Measurements from ENCODE around the gene WASL. TPM values are rescaled to one million over a fixed set of nuclear protein-coding genes. Genes with fewer than 3 reads are reported as not detected.
"Not testable (repeated sequence)": the region's sequence is repeated elsewhere in the genome, so short reads cannot be mapped to it uniquely, and the experiment has no call there.

Gene WASL
- total RNA-seq, 1 experiment from 2014 or later: 10.7 TPM

DNA sequence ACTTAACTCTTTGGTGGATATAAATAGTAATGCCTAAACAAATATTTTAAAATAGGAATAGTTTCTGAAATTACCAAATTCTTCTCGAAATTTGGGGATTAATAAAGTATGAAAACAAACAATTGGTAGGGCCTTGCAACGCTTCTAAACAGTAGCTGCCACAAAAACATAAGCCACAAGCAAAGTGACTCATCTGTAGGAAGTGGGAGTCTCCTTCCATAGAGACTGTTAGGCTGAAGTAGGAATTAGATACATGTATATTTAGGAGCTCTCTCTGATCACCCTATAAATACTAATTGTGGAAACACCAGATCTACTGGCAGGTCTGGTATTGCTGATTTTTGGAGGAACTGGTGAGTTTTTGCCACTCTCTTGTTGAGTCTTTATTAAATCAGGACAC lies 98.8 kb downstream of the WASL start:
- no peaks in the 10 kb centered on the region for H3K36me3 ChIP-seq
- no peak for DNase-seq (ENCODE audit: low read depth in 1 of 2, low spot score in 2 of 2)
- H3K4me3 ChIP-seq: no peak overlapping the region
- no peaks in the 10 kb centered on the region for H3K9me3 ChIP-seq (replicated peaks)
- no peaks in the 10 kb centered on the region for H3K27me3 ChIP-seq (replicated peaks)
- no peak overlapping the region for H3K27ac ChIP-seq
- H3K4me1 ChIP-seq (replicated peaks): peaks cover 5% of the 10 kb centered on the region

DNA sequence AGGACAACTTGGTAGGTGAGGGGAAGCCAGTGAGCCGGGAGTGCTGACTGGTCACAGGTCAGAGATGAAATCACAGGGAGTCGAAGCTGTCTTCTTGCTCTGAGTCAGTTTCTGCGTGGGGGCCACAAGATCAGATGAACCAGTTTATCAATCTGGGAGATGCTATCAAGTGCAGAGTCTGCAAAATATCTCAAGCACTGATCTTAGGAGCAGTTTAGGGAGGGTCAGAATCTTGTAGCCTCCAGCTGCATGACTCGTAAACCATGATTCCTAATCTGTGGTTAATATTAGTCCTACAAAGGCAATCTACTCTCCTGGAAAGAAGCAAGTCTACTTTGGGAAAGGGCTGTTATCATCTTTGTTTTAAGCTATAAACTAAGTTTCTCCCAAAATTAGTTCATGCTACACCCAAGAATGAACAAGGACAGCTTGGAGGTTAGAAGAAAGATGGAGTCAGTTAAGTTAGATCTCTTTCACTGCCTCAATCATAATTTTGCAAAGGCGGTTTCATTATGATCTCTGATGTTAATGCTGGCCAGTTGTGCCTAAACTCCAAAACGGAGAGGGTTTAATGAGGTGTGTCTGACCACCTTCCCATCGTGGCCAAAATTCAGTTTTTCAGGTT lies 101.6 kb downstream of the WASL start:
- H3K9me3 ChIP-seq (replicated peaks): no peaks in the 10 kb centered on the region
- H3K27ac ChIP-seq: no peak overlapping the region
- no peak for DNase-seq (ENCODE audit: low read depth in 1 of 2, low spot score in 2 of 2)
- H3K4me1 ChIP-seq (replicated peaks): peaks cover 18% of the 10 kb centered on the region
- H3K4me3 ChIP-seq: no peak overlapping the region
- no peaks in the 10 kb centered on the region for H3K36me3 ChIP-seq
- H3K27me3 ChIP-seq (replicated peaks): no peaks in the 10 kb centered on the region

DNA sequence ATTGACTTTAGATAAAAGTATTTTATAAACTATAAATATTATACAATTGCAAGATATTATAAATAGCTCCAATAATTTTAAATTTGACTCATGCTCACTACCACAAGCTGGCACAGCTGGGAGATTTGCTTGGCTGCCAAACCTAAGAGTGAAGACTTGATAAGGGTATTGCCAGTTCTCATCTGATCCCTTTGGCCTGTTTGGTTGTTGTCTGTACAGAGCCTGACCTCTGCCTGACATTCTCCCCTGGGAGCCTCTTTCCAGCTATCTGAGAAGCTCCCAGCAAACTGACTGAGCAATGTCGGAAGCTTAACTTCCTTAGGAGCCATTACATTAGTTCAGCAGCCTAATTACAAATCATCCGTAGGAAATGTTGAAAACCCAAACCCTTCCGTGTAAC lies 103.3 kb downstream of the WASL start:
- DNase-seq (ENCODE audit: low read depth in 1 of 2, low spot score in 2 of 2): no peak
- no peaks in the 10 kb centered on the region for H3K9me3 ChIP-seq (replicated peaks)
- no peaks in the 10 kb centered on the region for H3K27me3 ChIP-seq (replicated peaks)
- no peaks in the 10 kb centered on the region for H3K36me3 ChIP-seq
- peaks cover 18% of the 10 kb centered on the region for H3K4me1 ChIP-seq (replicated peaks)
- H3K27ac ChIP-seq: no peak overlapping the region
- H3K4me3 ChIP-seq: no peak overlapping the region

GRCh38 chr7:123643495-123644441 lies 105.0 kb downstream of the WASL start:
- Histone ChIP-seq H3K4me3 (no peak overlapping the region), H3K9me3 (replicated peaks) (no peaks in the 10 kb centered on the region), H3K36me3 (no peaks in the 10 kb centered on the region), H3K27me3 (replicated peaks) (no peaks in the 10 kb centered on the region), H3K27ac (no peak overlapping the region), H3K4me1 (replicated peaks) (peaks cover 12% of the 10 kb centered on the region; the same call in 1 of the 2 replicates)
- DNase-seq (ENCODE audit: low read depth in 1 of 2, low spot score in 2 of 2): peak; percentile 47 to 48

GRCh38 chr7:123641901-123642300 lies 106.9 kb downstream of the WASL start:
- Histone ChIP-seq H3K4me1 (replicated peaks) (peaks cover 12% of the 10 kb centered on the region; the same call in 1 of the 2 replicates), H3K9me3 (replicated peaks) (no peaks in the 10 kb centered on the region), H3K4me3 (no peak overlapping the region), H3K27me3 (replicated peaks) (no peaks in the 10 kb centered on the region), H3K27ac (no peak overlapping the region), H3K36me3 (no peaks in the 10 kb centered on the region)
- no peak for DNase-seq (ENCODE audit: low read depth in 1 of 2, low spot score in 2 of 2)

DNA sequence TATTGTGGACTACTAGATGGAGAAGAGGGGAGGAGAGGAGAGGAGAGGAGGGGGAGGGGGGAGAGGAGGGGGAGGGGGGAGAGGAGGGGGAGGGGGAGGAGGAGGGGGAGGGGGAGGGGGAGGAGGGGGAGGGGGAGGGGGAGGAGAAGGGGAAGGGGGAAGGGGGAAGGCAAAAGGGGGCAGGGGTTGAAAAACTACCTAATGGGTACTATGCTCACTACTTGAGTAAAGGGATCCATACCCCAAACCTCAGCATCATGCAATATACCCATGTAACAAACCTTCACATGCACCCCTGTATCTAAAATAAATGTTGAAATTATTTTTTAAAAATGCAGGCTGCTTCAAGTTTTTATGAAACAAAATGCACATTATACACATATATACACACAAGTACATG lies 108.2 kb downstream of the WASL start:
- DNase-seq (ENCODE audit: low read depth in 1 of 2, low spot score in 2 of 2): no peak
- Histone ChIP-seq H3K4me1 (replicated peaks) (peaks cover 12% of the 10 kb centered on the region; the same call in 1 of the 2 replicates), H3K4me3 (no peak overlapping the region), H3K27me3 (replicated peaks) (no peaks in the 10 kb centered on the region), H3K36me3 (no peaks in the 10 kb centered on the region), H3K9me3 (replicated peaks) (no peaks in the 10 kb centered on the region), H3K27ac (no peak overlapping the region)

DNA sequence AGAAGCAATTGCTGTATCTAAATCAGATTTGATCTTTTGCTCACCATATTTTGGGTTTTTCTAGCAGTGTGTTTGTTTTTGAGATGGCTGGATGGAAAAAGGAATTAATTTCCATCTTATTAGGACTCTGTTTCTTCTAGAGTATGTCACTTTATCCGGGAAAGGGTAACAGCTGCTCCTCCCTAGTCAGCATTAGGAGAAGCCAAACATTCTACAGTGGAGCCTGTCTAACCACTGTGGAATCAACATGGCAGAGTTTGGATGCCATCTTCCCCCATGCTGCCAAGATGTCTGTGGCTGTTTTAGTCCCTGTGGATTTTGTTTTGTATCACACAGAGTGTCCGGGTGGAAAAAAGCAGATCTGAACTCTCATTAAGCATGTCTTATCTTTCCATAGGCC lies 109.2 kb downstream of the WASL start:
- H3K9me3 ChIP-seq (replicated peaks): no peaks in the 10 kb centered on the region
- H3K4me3 ChIP-seq: no peak overlapping the region
- DNase-seq (ENCODE audit: low read depth in 1 of 2, low spot score in 2 of 2): no peak
- H3K27ac ChIP-seq: no peak overlapping the region
- H3K27me3 ChIP-seq (replicated peaks): no peaks in the 10 kb centered on the region
- H3K4me1 ChIP-seq (replicated peaks): peaks cover 12% of the 10 kb centered on the region; the same call in 1 of the 2 replicates
- H3K36me3 ChIP-seq: no peaks in the 10 kb centered on the region

GRCh38 chr7:123637878-123638277 lies 110.9 kb downstream of the WASL start:
- DNase-seq (ENCODE audit: low read depth in 1 of 2, low spot score in 2 of 2): no peak
- Histone ChIP-seq H3K4me1 (replicated peaks) (peaks cover 10% of the 10 kb centered on the region), H3K9me3 (replicated peaks) (no peaks in the 10 kb centered on the region), H3K36me3 (no peaks in the 10 kb centered on the region), H3K4me3 (no peak overlapping the region), H3K27ac (no peak overlapping the region), H3K27me3 (replicated peaks) (no peaks in the 10 kb centered on the region)

DNA sequence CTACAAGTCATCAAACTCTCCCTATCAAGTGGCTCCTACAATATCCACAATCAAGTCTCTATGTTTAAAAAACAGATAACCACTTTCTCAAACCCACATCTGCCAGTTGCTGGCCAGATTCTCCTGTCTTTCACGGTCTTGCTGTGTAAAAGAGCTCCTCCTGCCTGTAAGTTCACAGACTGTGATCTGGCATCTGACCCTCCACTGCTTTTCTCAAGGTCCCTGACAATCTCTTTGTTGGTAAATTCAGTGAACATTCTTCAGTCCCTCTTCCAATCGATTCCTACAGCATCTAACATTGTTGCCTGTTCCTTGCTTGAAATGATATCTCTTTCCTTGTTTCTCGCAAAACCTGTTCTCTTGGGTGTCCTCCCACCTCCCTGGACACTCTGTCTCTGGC lies 111.6 kb downstream of the WASL start:
- no peaks in the 10 kb centered on the region for H3K9me3 ChIP-seq (replicated peaks)
- no peak for DNase-seq (ENCODE audit: low read depth in 1 of 2, low spot score in 2 of 2)
- H3K27ac ChIP-seq: no peak overlapping the region
- no peak overlapping the region for H3K4me3 ChIP-seq
- no peaks in the 10 kb centered on the region for H3K36me3 ChIP-seq
- peaks cover 10% of the 10 kb centered on the region for H3K4me1 ChIP-seq (replicated peaks)
- no peaks in the 10 kb centered on the region for H3K27me3 ChIP-seq (replicated peaks)

- Histone ChIP-seq H3K36me3 (no peaks in the 10 kb centered on the region), H3K27ac (no peak overlapping the region), H3K4me1 (replicated peaks) (peaks cover 10% of the 10 kb centered on the region), H3K9me3 (replicated peaks) (no peaks in the 10 kb centered on the region), H3K4me3 (no peak overlapping the region), H3K27me3 (replicated peaks) (no peaks in the 10 kb centered on the region)
- peak in 1 of 2 experiments; percentile 11 for DNase-seq (ENCODE audit: low read depth in 1 of 2, low spot score in 2 of 2)
Observed at GRCh38 chr7:123635551-123636359, 113.0 kb downstream of the WASL start.

DNA sequence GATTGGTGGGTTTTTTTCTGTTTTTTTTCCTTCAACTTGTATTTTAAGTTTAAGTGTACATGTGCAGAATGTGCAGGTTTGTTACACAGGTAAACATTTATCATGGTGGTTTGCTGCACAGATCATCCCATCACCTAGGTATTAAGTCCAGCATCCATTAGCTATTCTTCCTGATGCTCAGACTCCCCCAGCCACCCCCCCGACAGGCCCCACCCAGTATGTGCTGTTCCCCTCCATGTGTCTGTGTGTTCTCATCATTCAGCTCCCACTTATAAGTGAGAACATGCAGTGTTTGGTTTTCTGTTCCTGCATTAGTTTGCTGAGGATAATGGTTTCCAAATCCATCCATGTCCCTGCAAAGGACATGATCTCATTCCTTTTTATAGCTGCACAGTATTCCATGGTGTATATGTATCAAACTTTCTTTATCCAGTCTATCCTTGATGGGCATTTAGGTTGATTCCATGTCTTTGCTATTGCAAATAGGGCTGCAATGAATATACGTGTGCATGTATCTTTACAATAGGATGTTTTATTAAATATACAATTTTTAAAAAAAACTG lies 114.7 kb downstream of the WASL start:
- not testable (repeated sequence) for H3K27ac ChIP-seq; H3K27me3 ChIP-seq (replicated peaks); H3K4me3 ChIP-seq; H3K9me3 ChIP-seq (replicated peaks); DNase-seq (ENCODE audit: low read depth in 1 of 2, low spot score in 2 of 2); H3K36me3 ChIP-seq
- peaks cover 10% of the 10 kb centered on the region for H3K4me1 ChIP-seq (replicated peaks)

- Histone ChIP-seq H3K27me3 (replicated peaks) (no peaks in the 10 kb centered on the region), H3K27ac (peak overlapping the region; percentile 23), H3K4me3 (no peak overlapping the region), H3K36me3 (no peaks in the 10 kb centered on the region), H3K9me3 (replicated peaks) (no peaks in the 10 kb centered on the region), H3K4me1 (replicated peaks) (peaks cover 10% of the 10 kb centered on the region)
- peak; percentile 61 to 72 for DNase-seq (ENCODE audit: low read depth in 1 of 2, low spot score in 2 of 2)
Observed at GRCh38 chr7:123633553-123633952, 115.2 kb downstream of the WASL start.

DNA sequence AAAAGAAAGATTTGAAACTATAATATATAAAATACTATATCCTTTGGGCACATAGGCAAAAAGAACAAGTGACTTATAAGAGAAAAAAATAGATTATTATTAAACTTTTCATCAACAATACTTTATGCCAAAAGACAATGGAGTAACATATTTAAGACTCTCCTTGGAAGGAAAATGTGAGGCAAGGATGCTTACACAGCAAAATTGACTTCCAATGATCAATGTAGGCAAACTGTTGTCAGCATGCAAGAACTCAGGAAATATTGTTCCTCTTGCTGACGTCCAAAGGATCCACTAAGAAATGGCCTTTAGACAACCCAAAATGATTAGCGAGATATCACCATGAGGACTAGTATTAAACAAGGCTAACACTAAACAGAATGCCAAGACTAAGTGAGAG lies 116.0 kb downstream of the WASL start:
- H3K9me3 ChIP-seq (replicated peaks): no peaks in the 10 kb centered on the region
- H3K27ac ChIP-seq: no peak overlapping the region
- H3K4me3 ChIP-seq: no peak overlapping the region

More for the DNA sequence above, 116.0 kb downstream of the WASL start:
- Histone ChIP-seq H3K4me1 (replicated peaks) (peaks cover 10% of the 10 kb centered on the region), H3K27me3 (replicated peaks) (no peaks in the 10 kb centered on the region), H3K36me3 (no peaks in the 10 kb centered on the region)
- no peak for DNase-seq (ENCODE audit: low read depth in 1 of 2, low spot score in 2 of 2)
